ENCODE results near the gene HSF5.

GRCh38 chr17:58373923-58374322 is 114.3 kb downstream of the HSF5 start:
- TF ChIP-seq POLR2AphosphoS5 (IDR thresholded peaks at IDR 0.05; ENCODE audit: borderline replicate concordance, low read depth, low read length) (no peak), EZH2 (IDR thresholded peaks at IDR 0.05) (no peak), FOXP2 (optimal IDR thresholded peaks at IDR 0.05; ENCODE audit: control extremely low read depth, extremely low read length, insufficient read depth) (no peak)

Data from SK-N-MC (cell line).